GM10266 (cell line): ENCODE data around the gene SFXN5.

Experiments
- DNase-seq: peaks from one replicate; pipeline ENCODE4 v3.0.0; 2012; ENCODE audit errors: extremely low spot score
- TF ChIP-seq, protein P1 (sequence below): IDR thresholded peaks from 2 replicates; pipeline ENCODE4 v1.5.1; 2012; ENCODE audit warnings: mild to moderate bottlenecking, low read depth; ENCODE audit not compliant: control insufficient read depth, insufficient read depth; ENCODE audit errors: missing control alignments

The SFXN5 gene

DNA sequence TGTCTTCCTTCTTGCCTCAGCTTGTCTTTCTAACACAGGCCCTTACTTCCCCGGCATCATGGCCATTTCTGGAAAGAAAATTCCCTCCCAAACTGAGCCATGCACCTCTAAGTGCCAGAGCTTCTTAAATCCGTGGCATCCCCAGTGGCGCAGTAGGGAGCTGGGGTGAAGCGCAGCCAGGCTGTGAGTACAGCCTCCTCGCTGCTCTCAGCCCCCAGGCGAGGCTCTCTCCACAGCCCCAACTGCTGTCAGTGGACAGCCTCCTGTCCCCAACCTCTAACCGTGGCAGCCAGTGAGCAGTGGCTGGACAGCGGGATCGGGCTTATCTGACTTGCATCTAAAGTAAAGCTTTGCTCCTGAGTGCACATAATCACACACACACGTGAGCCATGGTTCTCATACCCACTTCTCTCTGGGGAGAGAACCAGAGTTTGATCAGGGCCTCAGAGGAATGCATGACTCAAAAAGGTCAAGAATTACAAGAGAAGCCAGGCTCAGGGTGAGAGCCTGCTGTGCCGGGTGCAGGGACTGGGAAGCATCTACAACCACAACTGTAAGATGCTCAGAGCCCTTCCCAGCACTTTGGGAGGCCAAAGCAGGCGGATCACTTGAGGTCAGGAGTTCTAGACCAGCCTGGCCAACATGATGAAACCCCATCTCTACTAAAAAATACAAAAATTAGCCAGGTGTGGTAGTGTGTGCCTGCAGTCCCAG is 50.7 kb downstream of the SFXN5 start:
- no peak for DNase-seq
- TF ChIP-seq, protein P1, sequence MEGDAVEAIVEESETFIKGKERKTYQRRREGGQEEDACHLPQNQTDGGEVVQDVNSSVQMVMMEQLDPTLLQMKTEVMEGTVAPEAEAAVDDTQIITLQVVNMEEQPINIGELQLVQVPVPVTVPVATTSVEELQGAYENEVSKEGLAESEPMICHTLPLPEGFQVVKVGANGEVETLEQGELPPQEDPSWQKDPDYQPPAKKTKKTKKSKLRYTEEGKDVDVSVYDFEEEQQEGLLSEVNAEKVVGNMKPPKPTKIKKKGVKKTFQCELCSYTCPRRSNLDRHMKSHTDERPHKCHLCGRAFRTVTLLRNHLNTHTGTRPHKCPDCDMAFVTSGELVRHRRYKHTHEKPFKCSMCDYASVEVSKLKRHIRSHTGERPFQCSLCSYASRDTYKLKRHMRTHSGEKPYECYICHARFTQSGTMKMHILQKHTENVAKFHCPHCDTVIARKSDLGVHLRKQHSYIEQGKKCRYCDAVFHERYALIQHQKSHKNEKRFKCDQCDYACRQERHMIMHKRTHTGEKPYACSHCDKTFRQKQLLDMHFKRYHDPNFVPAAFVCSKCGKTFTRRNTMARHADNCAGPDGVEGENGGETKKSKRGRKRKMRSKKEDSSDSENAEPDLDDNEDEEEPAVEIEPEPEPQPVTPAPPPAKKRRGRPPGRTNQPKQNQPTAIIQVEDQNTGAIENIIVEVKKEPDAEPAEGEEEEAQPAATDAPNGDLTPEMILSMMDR = no peak

DNA sequence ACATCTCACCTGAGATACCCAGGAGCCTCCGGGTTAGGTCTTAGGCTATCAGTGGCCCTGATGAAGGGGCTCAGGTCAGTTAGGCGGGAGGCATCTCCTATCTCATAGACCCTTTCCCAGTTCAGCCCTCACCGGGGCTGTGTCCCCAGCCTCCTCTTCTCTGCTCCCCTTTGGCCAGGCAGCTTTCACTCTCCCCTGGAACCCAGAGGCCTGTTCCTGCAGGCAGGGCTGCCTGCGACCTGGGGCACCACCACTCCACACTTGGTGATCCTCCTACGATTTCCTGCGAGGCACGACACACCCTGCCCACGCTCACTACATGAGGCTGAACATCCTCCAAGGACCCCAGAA is 51.2 kb downstream of the SFXN5 start:
- no peak for DNase-seq
- TF ChIP-seq, protein P1 = no peak

DNA sequence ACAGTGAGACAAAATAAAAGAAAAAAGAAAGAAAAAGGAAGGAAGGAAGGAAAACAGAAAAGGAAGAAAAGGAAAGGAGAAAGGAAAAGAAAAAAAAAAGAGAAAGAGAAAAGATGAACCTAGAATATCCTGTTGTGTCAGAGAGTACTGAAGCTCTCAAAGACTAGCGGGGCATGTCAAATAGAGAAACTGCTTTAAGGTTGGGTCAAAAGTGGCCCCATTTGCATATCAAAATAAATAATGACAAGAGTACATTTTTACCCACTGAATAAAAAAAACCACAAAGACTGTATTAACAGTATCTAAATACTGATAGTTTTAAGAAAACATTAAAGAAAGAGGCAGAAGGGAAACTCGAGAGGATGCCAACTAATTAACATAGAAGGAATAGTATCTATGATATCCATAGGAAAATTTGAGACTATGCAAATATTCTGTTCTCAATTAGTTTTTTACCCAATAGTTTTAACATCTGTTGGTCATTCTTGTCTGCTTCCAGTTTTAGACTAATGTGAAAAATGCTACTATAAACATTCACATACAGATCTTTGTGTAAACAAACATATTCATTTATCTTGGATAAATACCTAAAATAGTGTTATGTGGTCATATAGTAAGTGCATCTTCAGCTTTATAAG is 53.2 kb downstream of the SFXN5 start:
- no peak for DNase-seq
- TF ChIP-seq, protein P1 = no peak

DNA sequence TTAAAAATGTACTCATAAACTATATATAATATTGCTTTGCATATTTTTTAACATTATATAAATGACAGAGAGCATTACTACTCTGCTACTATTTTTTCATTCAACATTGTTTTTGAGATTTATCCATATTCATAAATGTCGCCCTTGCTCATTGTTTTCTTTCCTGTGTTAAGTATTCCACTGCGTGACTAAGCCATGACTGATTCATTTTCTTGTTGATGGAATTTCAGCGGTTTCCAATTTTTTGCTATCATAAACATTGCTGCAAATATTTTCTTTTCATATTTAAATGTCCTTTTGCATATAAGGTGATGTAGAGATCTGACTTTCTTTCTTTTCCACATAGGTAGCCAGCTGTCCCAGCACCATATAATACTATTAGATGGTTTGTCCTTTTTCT is 57.6 kb downstream of the SFXN5 start:
- no peak for DNase-seq
- TF ChIP-seq, protein P1 = no peak

DNA sequence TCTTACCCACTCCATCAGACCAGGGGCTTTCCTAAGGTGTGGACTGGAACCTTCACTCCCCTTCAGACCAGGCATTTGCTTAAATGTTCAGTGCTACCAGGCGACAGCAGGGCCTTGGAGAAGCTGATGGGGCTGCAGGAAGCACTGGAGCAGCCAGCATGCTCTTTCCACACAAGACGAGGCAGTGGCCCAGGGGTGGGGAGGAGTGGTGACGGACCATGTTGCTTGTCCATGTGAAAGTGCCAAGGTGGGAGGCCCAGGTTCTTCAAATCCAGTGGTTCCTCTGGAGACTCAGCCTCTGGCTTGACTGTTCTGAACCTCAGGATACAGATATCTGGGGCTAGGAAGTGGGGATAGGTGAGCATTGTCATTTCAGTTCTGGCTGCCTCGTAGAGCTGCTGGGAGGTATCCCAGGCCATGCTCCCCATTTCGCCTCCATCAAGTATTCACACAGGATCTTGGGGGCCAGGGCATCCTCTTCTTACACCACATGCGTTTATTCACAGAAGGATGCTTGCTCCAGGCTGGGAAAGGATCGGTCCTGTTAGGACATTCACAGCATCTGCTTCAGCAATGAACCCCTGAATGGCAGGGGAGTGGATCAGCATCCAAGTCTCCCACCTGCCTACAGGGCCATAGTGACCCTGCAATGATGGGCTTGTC is 62.2 kb downstream of the SFXN5 start:
- TF ChIP-seq, protein P1 = no peak
- DNase-seq = no peak

- TF ChIP-seq, protein P1 = no peak
- no peak for DNase-seq
Measured at GRCh38 chr2:73008766-73009135, 62.8 kb downstream of the SFXN5 start.
